Peyer's patch (tissue), 4 donors: Measurements from ENCODE around the gene SYNJ2. TPM values are rescaled to one million over a fixed set of nuclear protein-coding genes. Genes with fewer than 3 reads are reported as not detected.
A peak's percentile ranks its signal among the peaks of the same experiment; 100 is the strongest.

Experiments used
- DNase-seq, 3 donors: peaks; one replicate each; pipeline ENCODE4 v3.0.0-alpha.2; 2017 to 2019
- H3K27ac ChIP-seq, 4 donors: fragments of 200-600 bp; sonication (generic); one replicate each; pipeline ENCODE4 v1.5.1; 2016 to 2019
- H3K27me3 ChIP-seq, 2 donors: fragments of 200-600 bp; sonication (generic); one replicate each; pipeline ENCODE4 v1.5.1; 2019
- H3K36me3 ChIP-seq, 3 donors: fragments of 200-600 bp; sonication (generic); one replicate each; pipeline ENCODE4 v1.5.1; 2016 to 2019
- H3K4me1 ChIP-seq, 4 donors: fragments of 200-600 bp; sonication (generic); one replicate each; pipeline ENCODE4 v1.5.1; 2016 to 2019
- H3K4me3 ChIP-seq, 4 donors: fragments of 200-600 bp; sonication (generic); 1 replicate in 3 of 4; 2 replicates in 1 of 4; pipeline ENCODE4 v1.5.1; 2016 to 2019; ENCODE audit warnings: mild to moderate bottlenecking in 1 of 4
- H3K9me3 ChIP-seq, 4 donors: fragments of 200-600 bp; sonication (generic); one replicate each; pipeline ENCODE4 v1.5.1; 2016 to 2019; ENCODE audit warnings: mild to moderate bottlenecking in 1 of 4
- CTCF ChIP-seq, 6 experiments: fragments of 450-650 bp in 4 of 6; fragments of 200-600 bp in 2 of 6; sonication (generic) in 1 of 6; IDR thresholded peaks; one replicate each; pipeline ENCODE4 v1.5.1; 2017 to 2019; ENCODE audit warnings: antibody characterized with exemption in 6 of 6, mild to moderate bottlenecking in 3 of 6, moderate library complexity in 1 of 6
- POLR2A ChIP-seq, 2 donors: fragments of 450-650 bp; IDR thresholded peaks; one replicate each; pipeline ENCODE4 v1.5.1; 2017; ENCODE audit warnings: antibody characterized with exemption in 2 of 2, mild to moderate bottlenecking in 2 of 2, moderate library complexity in 2 of 2
- total RNA-seq, 4 donors: library from RNA; depleted of rRNA; stranded (reverse); fragments of >200 nt; gene quantifications; one replicate each; pipeline ENCODE4 v1.1.0, GENCODE V29; 2016

SYNJ2 gene
- total RNA-seq, 4 donors from 2014 or later: 26.8 to 47.2 (median 34.0) TPM

- peak in 1 of 3 donors; percentile 8 for DNase-seq
Observed at GRCh38 chr6:158085261-158086053, 103.8 kb downstream of the SYNJ2 start.

GRCh38 chr6:158086054-158086503, 104.4 kb downstream of the SYNJ2 start:
- no peaks in the 10 kb centered on the region for H3K4me1 ChIP-seq
- no peaks in the 10 kb centered on the region for H3K9me3 ChIP-seq
- DNase-seq: no peak
- H3K27me3 ChIP-seq: no peaks in the 10 kb centered on the region
- peaks cover 0 to 77% (median 0%) of the 10 kb centered on the region in 3 donors for H3K36me3 ChIP-seq
- no peak for TF ChIP-seq POLR2A (IDR thresholded peaks at IDR 0.05)
- TF ChIP-seq CTCF (IDR thresholded peaks at IDR 0.05): no peak
- no peak overlapping the region for H3K4me3 ChIP-seq
- no peak overlapping the region for H3K27ac ChIP-seq

More at GRCh38 chr6:158085261-158086053, 103.8 kb downstream of the SYNJ2 start:
- H3K36me3 ChIP-seq: peaks cover 0 to 82% (median 0%) of the 10 kb centered on the region in 3 donors
- no peaks in the 10 kb centered on the region for H3K4me1 ChIP-seq
- no peak for TF ChIP-seq CTCF (IDR thresholded peaks at IDR 0.05)
- no peak for TF ChIP-seq POLR2A (IDR thresholded peaks at IDR 0.05)
- H3K27ac ChIP-seq: no peak overlapping the region
- H3K9me3 ChIP-seq: no peaks in the 10 kb centered on the region
- H3K27me3 ChIP-seq: no peaks in the 10 kb centered on the region
- no peak overlapping the region for H3K4me3 ChIP-seq

GRCh38 chr6:158086504-158087223, 105.0 kb downstream of the SYNJ2 start:
- H3K9me3 ChIP-seq: no peaks in the 10 kb centered on the region
- peak in 1 of 3 donors; percentile 50 for DNase-seq
- peak overlapping the region in 1 of 4 donors; percentile 13 for H3K4me3 ChIP-seq
- H3K27ac ChIP-seq: peak overlapping the region in 1 of 4 donors; percentile 39
- no peaks in the 10 kb centered on the region for H3K27me3 ChIP-seq
- no peak for TF ChIP-seq CTCF (IDR thresholded peaks at IDR 0.05)
- peaks cover 0 to 77% (median 0%) of the 10 kb centered on the region in 3 donors for H3K36me3 ChIP-seq
- no peaks in the 10 kb centered on the region for H3K4me1 ChIP-seq

GRCh38 chr6:158087224-158087867, 105.7 kb downstream of the SYNJ2 start:
- no peak for DNase-seq
- H3K27ac ChIP-seq: peak overlapping the region in 1 of 4 donors; percentile 39

More at GRCh38 chr6:158087224-158087867, 105.7 kb downstream of the SYNJ2 start:
- Histone ChIP-seq H3K9me3 (no peaks in the 10 kb centered on the region), H3K27me3 (no peaks in the 10 kb centered on the region), H3K4me3 (no peak overlapping the region), H3K36me3 (peaks cover 0 to 78% (median 0%) of the 10 kb centered on the region in 3 donors), H3K4me1 (no peaks in the 10 kb centered on the region)
- TF ChIP-seq POLR2A (IDR thresholded peaks at IDR 0.05) (no peak), CTCF (IDR thresholded peaks at IDR 0.05) (no peak)
